ENCODE measurements around the gene CSAG3. TPM values are rescaled to one million over a fixed set of nuclear protein-coding genes. Genes with fewer than 3 reads are reported as not detected.
"Not testable (repeated sequence)": the region's sequence is repeated elsewhere in the genome, so short reads cannot be mapped to it uniquely, and the experiment has no call there.

Gene CSAG3
- total RNA-seq, 4 donors from 2014 or later: not detected

- intact Hi-C loops (cut with DNase I; ENCODE audit: low total_unique reads) (no loop called here), in situ Hi-C loops (cut with MboI; ENCODE audit: low pct_ligation_motif_present in 1 of 4, low pct_unique_long_range_greater_than_20kb in 1 of 4, low sequenced_read_pairs in 3 of 4) (no loop called here)
- no peak overlapping the region for H3K27ac ChIP-seq
- no peak for DNase-seq
- no peaks in the 10 kb centered on the region for H3K9me3 ChIP-seq
- no peaks in the 10 kb centered on the region for H3K36me3 ChIP-seq
- H3K4me3 ChIP-seq: no peak overlapping the region
- TF ChIP-seq POLR2A (IDR thresholded peaks at IDR 0.05): no peak
- TF ChIP-seq POLR2AphosphoS5 (IDR thresholded peaks at IDR 0.05): no peak
- no peak for TF ChIP-seq EP300 (IDR thresholded peaks at IDR 0.05; ENCODE audit: low read depth)
- TF ChIP-seq, protein P1, sequence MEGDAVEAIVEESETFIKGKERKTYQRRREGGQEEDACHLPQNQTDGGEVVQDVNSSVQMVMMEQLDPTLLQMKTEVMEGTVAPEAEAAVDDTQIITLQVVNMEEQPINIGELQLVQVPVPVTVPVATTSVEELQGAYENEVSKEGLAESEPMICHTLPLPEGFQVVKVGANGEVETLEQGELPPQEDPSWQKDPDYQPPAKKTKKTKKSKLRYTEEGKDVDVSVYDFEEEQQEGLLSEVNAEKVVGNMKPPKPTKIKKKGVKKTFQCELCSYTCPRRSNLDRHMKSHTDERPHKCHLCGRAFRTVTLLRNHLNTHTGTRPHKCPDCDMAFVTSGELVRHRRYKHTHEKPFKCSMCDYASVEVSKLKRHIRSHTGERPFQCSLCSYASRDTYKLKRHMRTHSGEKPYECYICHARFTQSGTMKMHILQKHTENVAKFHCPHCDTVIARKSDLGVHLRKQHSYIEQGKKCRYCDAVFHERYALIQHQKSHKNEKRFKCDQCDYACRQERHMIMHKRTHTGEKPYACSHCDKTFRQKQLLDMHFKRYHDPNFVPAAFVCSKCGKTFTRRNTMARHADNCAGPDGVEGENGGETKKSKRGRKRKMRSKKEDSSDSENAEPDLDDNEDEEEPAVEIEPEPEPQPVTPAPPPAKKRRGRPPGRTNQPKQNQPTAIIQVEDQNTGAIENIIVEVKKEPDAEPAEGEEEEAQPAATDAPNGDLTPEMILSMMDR (IDR thresholded peaks at IDR 0.05): no peak
- no peaks in the 10 kb centered on the region for H3K4me1 ChIP-seq
- no peaks in the 10 kb centered on the region for H3K27me3 ChIP-seq
- 80% methylated on average over 1 of the region's 2 CpGs; no CpG with 5 or more reads in 1 of the 2 donors for WGBS, 2 donors (ENCODE audit: low coverage in 1 of 2)
Observed at GRCh38 chrX:152735101-152735500, 23.9 kb upstream of the CSAG3 start.

DNA sequence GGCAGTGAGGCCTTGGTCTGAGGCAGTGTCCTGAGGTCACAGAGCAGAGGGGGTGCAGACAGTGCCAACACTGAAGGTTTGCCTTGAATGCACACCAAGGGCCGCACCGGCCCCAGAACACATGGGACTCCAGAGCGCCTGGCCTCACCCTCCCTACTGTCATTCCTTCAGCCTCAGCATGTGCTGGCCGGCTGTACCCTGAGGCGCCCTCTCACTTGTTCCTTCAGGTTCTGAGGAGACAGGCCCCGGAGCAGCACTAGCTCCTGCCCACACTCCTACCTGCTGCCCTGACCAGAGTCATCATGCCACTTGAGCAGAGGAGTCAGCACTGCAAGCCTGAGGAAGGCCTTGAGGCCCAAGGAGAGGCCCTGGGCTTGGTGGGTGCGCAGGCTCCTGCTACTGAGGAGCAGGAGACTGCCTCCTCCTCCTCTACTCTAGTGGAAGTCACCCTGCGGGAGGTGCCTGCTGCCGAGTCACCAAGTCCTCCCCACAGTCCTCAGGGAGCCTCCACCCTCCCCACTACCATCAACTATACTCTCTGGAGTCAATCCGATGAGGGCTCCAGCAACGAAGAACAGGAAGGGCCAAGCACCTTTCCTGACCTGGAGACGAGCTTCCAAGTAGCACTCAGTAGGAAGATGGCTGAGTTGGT, 23.0 kb upstream of the CSAG3 start:
- in situ Hi-C loops (cut with MboI; ENCODE audit: low pct_ligation_motif_present in 1 of 4, low pct_unique_long_range_greater_than_20kb in 1 of 4, low sequenced_read_pairs in 3 of 4) (no loop called here), intact Hi-C loops (cut with DNase I; ENCODE audit: low total_unique reads) (no loop called here)
- no peak overlapping the region for H3K4me3 ChIP-seq
- no peak for DNase-seq
- 88% methylated on average over 6 of the region's 12 CpGs; no CpG with 5 or more reads in 1 of the 2 donors for WGBS, 2 donors (ENCODE audit: low coverage in 1 of 2)
- no peak for TF ChIP-seq POLR2AphosphoS5 (IDR thresholded peaks at IDR 0.05)
- no peak for TF ChIP-seq POLR2A (IDR thresholded peaks at IDR 0.05)
- H3K9me3 ChIP-seq: no peaks in the 10 kb centered on the region
- H3K4me1 ChIP-seq: no peaks in the 10 kb centered on the region
- no peaks in the 10 kb centered on the region for H3K36me3 ChIP-seq
- no peaks in the 10 kb centered on the region for H3K27me3 ChIP-seq
- no peak overlapping the region for H3K27ac ChIP-seq

GRCh38 chrX:152736528-152736927, 22.5 kb upstream of the CSAG3 start:
- H3K27ac ChIP-seq; H3K4me1 ChIP-seq; in situ Hi-C loops (cut with MboI; ENCODE audit: low pct_ligation_motif_present in 1 of 4, low pct_unique_long_range_greater_than_20kb in 1 of 4, low sequenced_read_pairs in 3 of 4); H3K27me3 ChIP-seq; H3K9me3 ChIP-seq; H3K4me3 ChIP-seq; DNase-seq; intact Hi-C loops (cut with DNase I; ENCODE audit: low total_unique reads); H3K36me3 ChIP-seq: not testable (repeated sequence)
- 85 to 90% methylated on average over 2 to 12 of the region's 12 CpGs for WGBS, 2 donors (ENCODE audit: low coverage in 1 of 2)

DNA sequence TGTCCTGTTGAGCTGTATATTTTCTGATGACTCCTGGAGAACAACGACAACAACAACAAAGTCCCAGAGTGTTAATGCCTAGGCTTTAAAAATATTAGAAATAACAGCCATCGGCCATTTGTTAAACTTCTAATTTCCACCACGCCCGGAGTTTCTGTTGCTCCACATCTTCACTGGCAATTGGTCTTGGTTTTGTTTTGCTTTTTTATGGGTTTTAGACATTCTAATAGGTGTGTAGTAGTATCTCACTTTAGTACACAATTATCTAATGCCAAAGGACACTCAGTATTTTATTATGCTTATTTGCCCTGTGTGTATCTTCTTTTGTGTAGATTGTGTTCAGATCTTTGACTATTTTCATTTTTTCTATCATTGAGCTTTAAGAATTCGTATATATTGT, 20.5 kb upstream of the CSAG3 start:
- in situ Hi-C loops (cut with MboI; ENCODE audit: low pct_ligation_motif_present in 1 of 4, low pct_unique_long_range_greater_than_20kb in 1 of 4, low sequenced_read_pairs in 3 of 4) (no loop called here), intact Hi-C loops (cut with DNase I; ENCODE audit: low total_unique reads) (no loop called here)
- no peak for TF ChIP-seq POLR2A (IDR thresholded peaks at IDR 0.05)
- TF ChIP-seq, protein P1 (IDR thresholded peaks at IDR 0.05): no peak
- TF ChIP-seq POLR2AphosphoS5 (IDR thresholded peaks at IDR 0.05): no peak
- no peak for TF ChIP-seq EP300 (IDR thresholded peaks at IDR 0.05; ENCODE audit: low read depth)
- H3K27me3 ChIP-seq: no peaks in the 10 kb centered on the region
- DNase-seq: no peak
- no peak overlapping the region for H3K27ac ChIP-seq
- H3K4me3 ChIP-seq: no peak overlapping the region
- no peaks in the 10 kb centered on the region for H3K36me3 ChIP-seq
- no peaks in the 10 kb centered on the region for H3K4me1 ChIP-seq
- H3K9me3 ChIP-seq: no peaks in the 10 kb centered on the region
- 67 to 79% methylated on average over 1 to 5 of the region's 5 CpGs for WGBS, 2 donors (ENCODE audit: low coverage in 1 of 2)

DNA sequence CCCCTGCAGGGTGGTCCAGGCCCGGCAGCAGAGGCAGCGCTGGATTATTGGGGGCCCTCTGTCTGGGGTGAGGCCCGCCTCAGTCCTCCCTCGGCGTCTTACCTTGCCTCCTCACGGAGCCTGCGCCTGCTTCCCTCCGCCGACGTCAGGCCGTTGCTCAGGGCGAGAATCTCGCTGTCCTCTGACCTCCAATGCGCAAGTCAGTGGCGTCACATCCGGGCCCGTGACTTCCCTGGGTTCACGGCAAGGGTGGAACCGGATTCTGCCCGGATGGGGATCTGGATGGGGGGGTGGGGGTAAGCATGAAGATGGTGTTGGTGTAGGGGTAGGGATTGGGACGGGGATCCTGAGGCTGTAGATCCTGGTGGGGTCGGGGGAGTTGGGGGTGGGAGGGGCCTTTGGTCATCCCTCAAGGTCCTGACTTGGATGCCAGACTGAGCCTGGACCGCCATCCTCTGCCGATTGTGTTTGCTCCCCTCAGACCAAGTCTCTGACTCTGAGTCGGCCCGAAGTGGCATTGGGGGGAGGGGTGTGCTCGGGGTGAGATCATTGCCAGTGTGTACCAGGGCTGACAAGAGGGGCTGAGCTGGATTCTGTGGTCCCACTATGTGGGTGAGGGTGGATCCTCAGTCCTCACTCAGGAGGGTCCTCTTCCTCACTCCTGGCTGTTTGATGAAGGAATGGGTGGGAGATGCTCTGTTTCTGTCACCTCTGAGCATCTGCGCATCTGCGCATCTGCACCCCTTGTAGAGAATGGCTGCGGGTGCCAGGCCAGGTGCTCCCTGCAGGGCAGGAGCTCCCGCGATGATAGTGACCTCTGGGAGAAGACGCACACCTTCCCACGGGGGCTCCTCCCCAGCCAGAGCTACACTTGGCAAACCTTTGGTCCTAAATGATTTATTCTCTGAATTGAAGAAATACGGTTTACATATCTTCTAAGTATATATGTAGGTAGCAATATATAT, 5.0 kb upstream of the CSAG3 start, which contains the start of gene MAGEA2:
Gene MAGEA2, minus strand, starts transcription at position 157 of the 965 bp plus-strand sequence. CDS start 2,479 bp downstream, outside the sequence.
- H3K9me3 ChIP-seq; H3K27ac ChIP-seq; H3K4me1 ChIP-seq; DNase-seq; H3K36me3 ChIP-seq; H3K27me3 ChIP-seq; in situ Hi-C loops (cut with MboI; ENCODE audit: low pct_ligation_motif_present in 1 of 4, low pct_unique_long_range_greater_than_20kb in 1 of 4, low sequenced_read_pairs in 3 of 4); intact Hi-C loops (cut with DNase I; ENCODE audit: low total_unique reads); H3K4me3 ChIP-seq: not testable (repeated sequence)
- WGBS, 2 donors (ENCODE audit: low coverage in 1 of 2): no CpG with 5 or more reads among the region's 35 CpGs

DNA sequence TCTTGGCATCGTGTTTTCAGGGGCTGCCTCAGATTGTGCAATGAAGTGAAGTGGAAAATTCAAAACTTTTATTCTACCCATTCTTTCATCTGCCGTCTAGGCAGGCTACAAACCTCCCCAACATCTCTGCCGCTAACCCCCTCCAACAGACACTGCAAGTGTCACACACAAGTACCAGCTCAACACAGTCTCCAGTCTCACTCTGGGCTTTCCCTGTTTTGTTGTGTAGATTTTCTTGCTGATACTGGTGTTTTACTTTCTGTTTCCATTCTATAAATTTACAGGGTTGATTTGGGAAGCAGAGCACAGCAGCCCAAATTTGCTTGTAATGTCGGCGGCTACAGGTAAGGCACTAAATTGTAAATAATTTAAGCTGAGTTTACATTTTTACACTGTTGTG, 4.1 kb upstream of the CSAG3 start:
- H3K27ac ChIP-seq; H3K27me3 ChIP-seq; in situ Hi-C loops (cut with MboI; ENCODE audit: low pct_ligation_motif_present in 1 of 4, low pct_unique_long_range_greater_than_20kb in 1 of 4, low sequenced_read_pairs in 3 of 4); H3K4me1 ChIP-seq; H3K9me3 ChIP-seq; H3K36me3 ChIP-seq; H3K4me3 ChIP-seq; intact Hi-C loops (cut with DNase I; ENCODE audit: low total_unique reads); DNase-seq: not testable (repeated sequence)
- no CpG with 5 or more reads among the region's 5 CpGs for WGBS, 2 donors (ENCODE audit: low coverage in 1 of 2)

DNA sequence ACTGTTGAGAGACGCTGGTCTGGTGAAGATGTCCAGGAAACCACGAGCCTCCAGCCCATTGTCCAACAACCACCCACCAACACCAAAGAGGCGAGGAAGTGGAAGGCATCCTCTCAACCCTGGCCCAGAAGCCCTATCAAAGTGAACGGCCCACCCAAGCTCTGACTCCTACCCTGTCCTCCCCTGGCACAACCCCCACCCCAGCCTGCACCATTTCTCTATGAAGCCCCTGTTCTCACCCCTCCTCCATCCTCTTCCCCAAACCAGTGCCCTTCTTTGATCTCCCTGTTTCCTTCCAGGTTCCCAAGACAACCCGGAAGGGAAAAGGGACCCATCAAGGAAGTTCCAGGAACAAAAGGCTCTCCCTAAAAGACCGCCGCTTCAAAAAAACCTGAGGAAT, 526 bp downstream of the CSAG3 start:
- 85% methylated on average over 5 of the region's 7 CpGs; no CpG with 5 or more reads in 1 of the 2 donors for WGBS, 2 donors (ENCODE audit: low coverage in 1 of 2)
- H3K4me1 ChIP-seq; H3K9me3 ChIP-seq; in situ Hi-C loops (cut with MboI; ENCODE audit: low pct_ligation_motif_present in 1 of 4, low pct_unique_long_range_greater_than_20kb in 1 of 4, low sequenced_read_pairs in 3 of 4); H3K27ac ChIP-seq; H3K36me3 ChIP-seq; intact Hi-C loops (cut with DNase I; ENCODE audit: low total_unique reads); DNase-seq; H3K27me3 ChIP-seq; H3K4me3 ChIP-seq: not testable (repeated sequence)

DNA sequence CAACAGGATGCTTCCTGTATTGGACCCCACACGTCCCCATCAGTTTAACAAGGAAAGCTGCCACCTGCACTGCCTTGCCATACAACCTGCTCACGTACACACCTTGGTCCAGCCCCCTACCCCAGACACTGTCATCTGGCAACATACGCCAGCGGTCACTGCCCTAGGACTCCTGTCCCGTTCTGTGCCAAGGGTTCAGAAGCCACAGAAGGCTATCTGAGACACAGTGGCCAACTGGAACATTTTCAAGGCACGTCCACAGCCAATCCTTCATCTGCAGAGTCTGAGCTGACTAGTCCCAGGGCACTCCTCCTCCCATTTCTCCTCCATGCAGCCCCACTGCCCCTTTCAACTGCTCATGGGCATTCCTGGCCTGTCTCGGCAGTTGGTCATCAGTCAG, 2.6 kb downstream of the CSAG3 start:
- H3K27me3 ChIP-seq; H3K27ac ChIP-seq; DNase-seq; in situ Hi-C loops (cut with MboI; ENCODE audit: low pct_ligation_motif_present in 1 of 4, low pct_unique_long_range_greater_than_20kb in 1 of 4, low sequenced_read_pairs in 3 of 4); H3K36me3 ChIP-seq; intact Hi-C loops (cut with DNase I; ENCODE audit: low total_unique reads); H3K4me1 ChIP-seq; H3K9me3 ChIP-seq; H3K4me3 ChIP-seq: not testable (repeated sequence)
- 67% methylated on average over 2 of the region's 7 CpGs; no CpG with 5 or more reads in 1 of the 2 donors for WGBS, 2 donors (ENCODE audit: low coverage in 1 of 2)
